Measurements from ENCODE around the gene CFAP61.

- no peak for TF ChIP-seq CTCF (IDR thresholded peaks at IDR 0.05)
- TF ChIP-seq POLR2A (IDR thresholded peaks at IDR 0.05), result no peak
- no peak for TF ChIP-seq POLR2AphosphoS5 (IDR thresholded peaks at IDR 0.05)
Measured at GRCh38 chr20:20184706-20185105, 132.4 kb downstream of the CFAP61 start.

All from breast epithelium (tissue), 3 donors.